NB4 (cell line): ENCODE data around the gene SLC22A23.

Experiments
- DNase-seq: peaks from one replicate; pipeline ENCODE4 v3.0.0; 2010; ENCODE audit warnings: low read depth
- H3K4me3 ChIP-seq: one replicate; pipeline ENCODE4 v1.5.1; 2011; ENCODE audit warnings: mild to moderate bottlenecking, low read depth, low read length, moderate library complexity
- CTCF ChIP-seq: IDR thresholded peaks from one replicate; pipeline ENCODE4 v1.5.1; 2012; ENCODE audit warnings: low read depth, low read length
- MAX ChIP-seq: IDR thresholded peaks from 2 replicates; pipeline ENCODE4 v1.6.1; 2011; ENCODE audit warnings: low read depth, low read length
- MYC ChIP-seq: IDR thresholded peaks from 2 replicates; pipeline ENCODE4 v1.6.1; 2011; ENCODE audit warnings: low read depth, low read length
- POLR2A ChIP-seq: IDR thresholded peaks from 2 replicates; pipeline ENCODE4 v1.6.1; 2011; ENCODE audit warnings: mild to moderate bottlenecking; ENCODE audit not compliant: insufficient read length; ENCODE audit errors: extremely low read depth

Gene SLC22A23

GRCh38 chr6:3351829-3352524 lies 104.9 kb downstream of the SLC22A23 start:
- no peak overlapping the region for H3K4me3 ChIP-seq
- DNase-seq, result no peak
- TF ChIP-seq MYC, result no peak
- TF ChIP-seq MAX, result no peak

GRCh38 chr6:3351105-3351676 lies 105.7 kb downstream of the SLC22A23 start:
- no peak for TF ChIP-seq CTCF
- TF ChIP-seq MAX, result no peak
- no peak for TF ChIP-seq POLR2A
- no peak for TF ChIP-seq MYC
- no peak overlapping the region for H3K4me3 ChIP-seq
- no peak for DNase-seq

GRCh38 chr6:3350252-3350796 lies 106.5 kb downstream of the SLC22A23 start:
- H3K4me3 ChIP-seq, result no peak overlapping the region
- TF ChIP-seq POLR2A (no peak), CTCF (no peak), MAX (no peak), MYC (no peak)
- no peak for DNase-seq

- no peak for DNase-seq
- no peak overlapping the region for H3K4me3 ChIP-seq
- no peak for TF ChIP-seq POLR2A
- TF ChIP-seq MAX, result no peak
- no peak for TF ChIP-seq CTCF
- no peak for TF ChIP-seq MYC
Observed at GRCh38 chr6:3349388-3350251, 107.2 kb downstream of the SLC22A23 start.

- TF ChIP-seq POLR2A, result no peak
- TF ChIP-seq CTCF, result no peak
- no peak for TF ChIP-seq MYC
- TF ChIP-seq MAX, result no peak
- H3K4me3 ChIP-seq, result no peak overlapping the region
- DNase-seq, result peak; percentile 74
Observed at GRCh38 chr6:3348821-3349220, 108.0 kb downstream of the SLC22A23 start.

- DNase-seq, result no peak
- no peak for TF ChIP-seq CTCF
- TF ChIP-seq MAX, result no peak
- no peak for TF ChIP-seq POLR2A
- no peak for TF ChIP-seq MYC
- no peak overlapping the region for H3K4me3 ChIP-seq
Observed at GRCh38 chr6:3347826-3348225, 109.0 kb downstream of the SLC22A23 start.
